HCT116 (cell line): ENCODE measurements around the gene ANXA4. TPM values are rescaled to one million over a fixed set of nuclear protein-coding genes. Genes with fewer than 3 reads are reported as not detected.

ENCODE experiments used
- ATAC-seq: fragments of 200-7000 bp; cut with Tn5 transposase; 2 replicates; pipeline ENCODE4 v1.9.1; 2020; ENCODE audit warnings: mild to moderate bottlenecking, moderate library complexity
- BruUV-seq: library from RNA; stranded (reverse); fragments of 400-500 nt; replicated peaks from 2 replicates; lab custom pipeline; 2021; lab: Mats Ljungman, UMichigan
- CTCF ChIA-PET: fragments of 300-600 bp; sonication (Branson Sonifier 250); formaldehyde crosslinking; loops from one replicate; lab custom pipeline; 2021; ENCODE audit warnings: antibody characterized with exemption; lab: Charles Lee
- POLR2A ChIA-PET: fragments of 300-600, 350-600 bp; sonication (Branson Sonifier 250); formaldehyde crosslinking; loops from one replicate; lab custom pipeline; 2021; ENCODE audit warnings: antibody characterized with exemption; lab: Charles Lee
- RAD21 ChIA-PET, 2 experiments: fragments of 300-600 bp; sonication (Branson Sonifier 250); formaldehyde crosslinking; loops; one replicate each; lab custom pipeline; 2023; ENCODE audit warnings: low total read pairs in 2 of 2; ENCODE audit not compliant: uncharacterized antibody in 2 of 2, unreplicated experiment in 2 of 2, low non-redundant PET in 1 of 2; lab: Charles Lee
- DNase-seq: peaks from one replicate; pipeline ENCODE4 v3.0.0-alpha.2; 2010; ENCODE audit warnings: low read depth, low spot score
- H2AFZ ChIP-seq: fragments of 200-600 bp; shearing (Covaris generic), sonication (generic); 2 replicates; pipeline ENCODE4 v1.6.1; 2017; ENCODE audit warnings: low read depth, mixed run types, mixed read lengths, antibody characterized with exemption, low read length; ENCODE audit not compliant: poor library complexity, severe bottlenecking
- H3K27ac ChIP-seq: 2 replicates; pipeline ENCODE4 v1.5.1; 2012; ENCODE audit warnings: low read depth, low read length
- H3K27me3 ChIP-seq: fragments of 200-600 bp; sonication (generic); 2 replicates; pipeline ENCODE4 v1.6.1; 2016; ENCODE audit warnings: mixed run types, low read length, mixed read lengths; ENCODE audit not compliant: insufficient read depth
- H3K36me3 ChIP-seq, 2 experiments: fragments of 200-500 bp in 1 of 2; fragments of 200-600 bp in 1 of 2; sonication (Bioruptor generic) in 1 of 2; sonication (generic) in 1 of 2; 2 replicates each; pipeline versions ENCODE4 v1.5.1 to v1.6.1; 2014 to 2016; ENCODE audit warnings: low read length in 2 of 2, inconsistent platforms in 1 of 2, mixed read lengths in 1 of 2, mixed run types in 1 of 2; ENCODE audit not compliant: insufficient read depth in 2 of 2, control insufficient read depth in 1 of 2
- H3K4me1 ChIP-seq, 2 experiments: fragments of 200-600 bp in 1 of 2; sonication (generic) in 1 of 2; 2 replicates each; pipeline versions ENCODE4 v1.5.1 to v1.6.1; 2012 to 2017; ENCODE audit warnings: low read length in 2 of 2, inconsistent platforms in 1 of 2, mild to moderate bottlenecking in 1 of 2, mixed read lengths in 1 of 2, mixed run types in 1 of 2, moderate library complexity in 1 of 2; ENCODE audit not compliant: insufficient read depth in 2 of 2, control insufficient read depth in 1 of 2
- H3K4me2 ChIP-seq: fragments of 200-600 bp; sonication (generic); 2 replicates; pipeline ENCODE4 v1.6.1; 2017; ENCODE audit warnings: mixed run types, low read length, mixed read lengths
- H3K4me3 ChIP-seq, 2 experiments: fragments of 200-600 bp in 1 of 2; sonication (generic) in 1 of 2; replicated peaks in 1 of 2; 2 replicates each; pipeline ENCODE4 v1.5.1; 2011 to 2016; ENCODE audit warnings: low read length in 2 of 2, control low read depth in 1 of 2, low read depth in 1 of 2, mild to moderate bottlenecking in 1 of 2, mixed read lengths in 1 of 2, mixed run types in 1 of 2
- H3K79me2 ChIP-seq: fragments of 200-600 bp; sonication (generic); 2 replicates; pipeline ENCODE4 v1.6.1; 2017; ENCODE audit warnings: mild to moderate bottlenecking, mixed run types, low read length, moderate library complexity, mixed read lengths; ENCODE audit not compliant: insufficient read depth
- H3K9ac ChIP-seq: fragments of 200-600 bp; sonication (generic); 2 replicates; pipeline ENCODE4 v1.6.1; 2016; ENCODE audit warnings: low read length, mixed read lengths
- H3K9me2 ChIP-seq: fragments of 200-600 bp; sonication (generic), shearing (Covaris generic); 2 replicates; pipeline ENCODE4 v1.6.1; 2017; ENCODE audit warnings: mixed run types, mild to moderate bottlenecking, moderate library complexity; ENCODE audit not compliant: insufficient read depth
- H3K9me3 ChIP-seq, 2 experiments: fragments of 200-500 bp in 1 of 2; fragments of 200-600 bp in 1 of 2; sonication (Bioruptor generic) in 1 of 2; sonication (generic) in 1 of 2; 2 replicates each; pipeline ENCODE4 v1.6.1; 2014 to 2017; ENCODE audit warnings: low read length in 2 of 2, mixed read lengths in 2 of 2, inconsistent platforms in 1 of 2, low read depth in 1 of 2, mild to moderate bottlenecking in 1 of 2, mixed run types in 1 of 2, moderate library complexity in 1 of 2; ENCODE audit not compliant: control insufficient read depth in 1 of 2, insufficient read depth in 1 of 2
- H4K20me1 ChIP-seq: fragments of 200-600 bp; sonication (generic), shearing (Covaris generic); 2 replicates; pipeline ENCODE4 v1.6.1; 2017; ENCODE audit warnings: mixed run types, mild to moderate bottlenecking, moderate library complexity; ENCODE audit not compliant: insufficient read depth
- CTCF ChIP-seq, 3 experiments: fragments of 200-600 bp in 1 of 3; sonication (generic) in 1 of 3; IDR thresholded peaks in 2 of 3; conservative IDR thresholded peaks in 1 of 3; 2 replicates each; pipeline ENCODE4 v1.5.1; 2012 to 2017; ENCODE audit warnings: low read depth in 2 of 3, low read length in 2 of 3, antibody characterized with exemption in 1 of 3, borderline replicate concordance in 1 of 3, control low read depth in 1 of 3, mild to moderate bottlenecking in 1 of 3, mixed read lengths in 1 of 3, mixed run types in 1 of 3, moderate library complexity in 1 of 3; ENCODE audit not compliant: insufficient read depth in 1 of 3
- FOSL1 ChIP-seq: IDR thresholded peaks from 2 replicates; pipeline ENCODE4 v1.6.1; 2012; ENCODE audit warnings: low read depth
- MAX ChIP-seq: IDR thresholded peaks from 2 replicates; pipeline ENCODE4 v1.6.1; 2012
- RAD21 ChIP-seq: IDR thresholded peaks from 2 replicates; pipeline ENCODE4 v1.6.1; 2012; ENCODE audit warnings: low read depth, mild to moderate bottlenecking
- YY1 ChIP-seq: IDR thresholded peaks from 2 replicates; pipeline ENCODE4 v1.6.1; 2011; ENCODE audit warnings: low read length, low read depth, moderate library complexity, mild to moderate bottlenecking; ENCODE audit not compliant: insufficient replicate concordance; ENCODE audit errors: extremely low read depth
- intact Hi-C: fragments of 100-400 bp; cut with micrococcal nuclease; formaldehyde crosslinking; loops from 2 replicates; pipeline ENCODE4 v1.10.0; 2022
- total RNA-seq: library from RNA; stranded (reverse); gene quantifications from one replicate; pipeline ENCODE4 v1.2.1, GENCODE V29; 2021; ENCODE audit not compliant: unreplicated experiment

The ANXA4 gene
- total RNA-seq, 1 experiment from 2014 or later: 64.6 TPM

GRCh38 chr2:69776886-69777785 is 35.2 kb downstream of the ANXA4 start:
- no peak overlapping the region for H2AFZ ChIP-seq
- intact Hi-C loops: no loop called here
- H3K27me3 ChIP-seq: no peaks in the 10 kb centered on the region
- DNase-seq (no peak), ATAC-seq (no peak)
- no peaks in the 10 kb centered on the region for H4K20me1 ChIP-seq
- RAD21 ChIA-PET: no interaction called here
- H3K9ac ChIP-seq: no peak overlapping the region
- CTCF ChIA-PET: no interaction called here
- no peak overlapping the region for H3K27ac ChIP-seq
- no peak for TF ChIP-seq FOSL1
- TF ChIP-seq YY1: no peak
- TF ChIP-seq CTCF (IDR thresholded peaks at IDR 0.05 in 2 of 3, conservative IDR thresholded peaks at IDR 0.05 in 1 of 3; ENCODE audit: borderline replicate concordance in 1 of 3, insufficient read depth in 1 of 3, low read depth in 2 of 3, low read length in 2 of 3): no peak
- no peak for TF ChIP-seq MAX
- no peaks in the 10 kb centered on the region for H3K9me2 ChIP-seq
- POLR2A ChIA-PET: no interaction called here
- no peaks in the 10 kb centered on the region for H3K9me3 ChIP-seq
- no peak overlapping the region for H3K4me3 ChIP-seq
- no peaks in the 10 kb centered on the region for H3K36me3 ChIP-seq
- peak overlapping the region; percentile 31 for H3K4me2 ChIP-seq
- no TSS peak for BruUV-seq
- peaks cover 58 to 72% of the 10 kb centered on the region in 2 experiments for H3K4me1 ChIP-seq
- 0 out of 2 replicates have a peak, but pooled peaks cover under 1% of the 10 kb centered on the region for H3K79me2 ChIP-seq

GRCh38 chr2:69777786-69778105 is 35.8 kb downstream of the ANXA4 start:
- Histone ChIP-seq H3K4me2 (peak overlapping the region; percentile 31), H3K9me2 (no peaks in the 10 kb centered on the region), H2AFZ (no peak overlapping the region), H3K79me2 (no peaks in the 10 kb centered on the region), H3K4me3 (no peak overlapping the region), H3K9ac (no peak overlapping the region), H3K27me3 (no peaks in the 10 kb centered on the region), H3K9me3 (no peaks in the 10 kb centered on the region), H4K20me1 (no peaks in the 10 kb centered on the region), H3K36me3 (no peaks in the 10 kb centered on the region), H3K4me1 (peaks cover 54 to 65% of the 10 kb centered on the region in 2 experiments), H3K27ac (no peak overlapping the region)
- no peak for TF ChIP-seq RAD21
- ChIA-PET RAD21 (no interaction called here), CTCF (no interaction called here), POLR2A (no interaction called here)
- no TSS peak for BruUV-seq
- DNase-seq: no peak
- ATAC-seq: no peak
- intact Hi-C loops: no loop called here
